ENCODE data around the gene PNPLA3.

The PNPLA3 gene

GRCh38 chr22:43923631-43924464 is at the start of gene PNPLA3:
TSS of gene PNPLA3 (plus strand) at chr22:43923805. CDS start at chr22:43923912, 107 bp downstream.
- DNase-seq (ENCODE audit: low read depth), result peak; percentile 85

GRCh38 chr22:43876866-43877509 is 46.6 kb upstream of the PNPLA3 start:
- no peak for DNase-seq (ENCODE audit: low read depth)

- no peak for DNase-seq (ENCODE audit: low read depth)
Observed at GRCh38 chr22:43878079-43878795, 45.4 kb upstream of the PNPLA3 start.

- no peak for DNase-seq (ENCODE audit: low read depth)
Observed at GRCh38 chr22:43878831-43879550, 44.6 kb upstream of the PNPLA3 start.

GRCh38 chr22:43879901-43880540 is 43.6 kb upstream of the PNPLA3 start:
- DNase-seq (ENCODE audit: low read depth), result no peak

- DNase-seq (ENCODE audit: low read depth), result no peak
Observed at GRCh38 chr22:43880541-43880991, 43.0 kb upstream of the PNPLA3 start.

GRCh38 chr22:43881091-43882061 is 42.2 kb upstream of the PNPLA3 start:
- DNase-seq (ENCODE audit: low read depth), result no peak

- no peak for DNase-seq (ENCODE audit: low read depth)
Observed at GRCh38 chr22:43882122-43882767, 41.4 kb upstream of the PNPLA3 start.

- DNase-seq (ENCODE audit: low read depth), result peak; percentile 80
Observed at GRCh38 chr22:43883012-43883661, 40.5 kb upstream of the PNPLA3 start.

- no peak for DNase-seq (ENCODE audit: low read depth)
Observed at GRCh38 chr22:43883719-43884415, 39.7 kb upstream of the PNPLA3 start.

GRCh38 chr22:43884600-43885318 is 38.8 kb upstream of the PNPLA3 start:
- peak; percentile 50 for DNase-seq (ENCODE audit: low read depth)

GRCh38 chr22:43885319-43885671 is 38.3 kb upstream of the PNPLA3 start:
- no peak for DNase-seq (ENCODE audit: low read depth)

GRCh38 chr22:43885786-43886185 is 37.8 kb upstream of the PNPLA3 start:
- DNase-seq (ENCODE audit: low read depth), result no peak

GRCh38 chr22:43886231-43886630 is 37.4 kb upstream of the PNPLA3 start:
- no peak for DNase-seq (ENCODE audit: low read depth)

GRCh38 chr22:43887391-43887790 is 36.2 kb upstream of the PNPLA3 start:
- DNase-seq (ENCODE audit: low read depth), result no peak

GRCh38 chr22:43888740-43889139 is 34.9 kb upstream of the PNPLA3 start:
- DNase-seq (ENCODE audit: low read depth), result no peak

GRCh38 chr22:43889201-43889859 is 34.3 kb upstream of the PNPLA3 start:
- no peak for DNase-seq (ENCODE audit: low read depth)

GRCh38 chr22:43889860-43890253 is 33.7 kb upstream of the PNPLA3 start:
- DNase-seq (ENCODE audit: low read depth), result peak; percentile 51

Data from EH (cell line).